DOHH2 (cell line): ENCODE data around the gene CDH6.

Source experiments
- EZH2phosphoT487 ChIP-seq: fragments of 200-600 bp; sonication (generic); IDR thresholded peaks from 2 replicates; pipeline ENCODE4 v1.6.1; 2017; ENCODE audit warnings: borderline replicate concordance, mild to moderate bottlenecking, antibody characterized with exemption, low read length, moderate library complexity, mixed read lengths
- TF ChIP-seq, protein P1 (sequence below): fragments of 200-600 bp; sonication (generic); IDR thresholded peaks from one replicate; pipeline ENCODE4 v1.5.1; 2014; ENCODE audit warnings: antibody characterized with exemption, mild to moderate bottlenecking, low read depth, low read length; ENCODE audit not compliant: poor library complexity, severe bottlenecking

GRCh38 chr5:31217446-31217845, 24.0 kb downstream of the CDH6 start:
- TF ChIP-seq, protein P1, sequence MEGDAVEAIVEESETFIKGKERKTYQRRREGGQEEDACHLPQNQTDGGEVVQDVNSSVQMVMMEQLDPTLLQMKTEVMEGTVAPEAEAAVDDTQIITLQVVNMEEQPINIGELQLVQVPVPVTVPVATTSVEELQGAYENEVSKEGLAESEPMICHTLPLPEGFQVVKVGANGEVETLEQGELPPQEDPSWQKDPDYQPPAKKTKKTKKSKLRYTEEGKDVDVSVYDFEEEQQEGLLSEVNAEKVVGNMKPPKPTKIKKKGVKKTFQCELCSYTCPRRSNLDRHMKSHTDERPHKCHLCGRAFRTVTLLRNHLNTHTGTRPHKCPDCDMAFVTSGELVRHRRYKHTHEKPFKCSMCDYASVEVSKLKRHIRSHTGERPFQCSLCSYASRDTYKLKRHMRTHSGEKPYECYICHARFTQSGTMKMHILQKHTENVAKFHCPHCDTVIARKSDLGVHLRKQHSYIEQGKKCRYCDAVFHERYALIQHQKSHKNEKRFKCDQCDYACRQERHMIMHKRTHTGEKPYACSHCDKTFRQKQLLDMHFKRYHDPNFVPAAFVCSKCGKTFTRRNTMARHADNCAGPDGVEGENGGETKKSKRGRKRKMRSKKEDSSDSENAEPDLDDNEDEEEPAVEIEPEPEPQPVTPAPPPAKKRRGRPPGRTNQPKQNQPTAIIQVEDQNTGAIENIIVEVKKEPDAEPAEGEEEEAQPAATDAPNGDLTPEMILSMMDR, result no peak
- TF ChIP-seq EZH2phosphoT487, result no peak
